H1 (cell line): ENCODE data around the gene GSDMA.

Experiments
- ASH2L ChIP-seq: fragments of 200-600, 300-600 bp; sonication (generic); IDR thresholded peaks from one replicate; pipeline ENCODE4 v1.7.1; 2017; ENCODE audit warnings: low read length
- EP300 ChIP-seq, 2 experiments: IDR thresholded peaks; 1 replicate in 1 of 2; 2 replicates in 1 of 2; pipeline ENCODE4 v1.6.1; 2011 to 2012; ENCODE audit warnings: low read depth in 2 of 2, low read length in 2 of 2, mild to moderate bottlenecking in 2 of 2, borderline replicate concordance in 1 of 2, inconsistent platforms in 1 of 2, moderate library complexity in 1 of 2
- EZH2 ChIP-seq: fragments of 200-600 bp; sonication (generic); IDR thresholded peaks from 2 replicates; pipeline ENCODE4 v1.7.1; 2012; ENCODE audit warnings: low read depth, mild to moderate bottlenecking, moderate library complexity, low read length, inconsistent platforms; ENCODE audit not compliant: severe bottlenecking
- JUN ChIP-seq: IDR thresholded peaks from 2 replicates; pipeline ENCODE4 v1.6.1; 2011; ENCODE audit warnings: low read depth, mild to moderate bottlenecking, improper control_type of control experiment, low read length
- POLR2A ChIP-seq, 2 experiments: IDR thresholded peaks; 1 replicate in 1 of 2; 2 replicates in 1 of 2; pipeline ENCODE4 v1.6.1; 2011; ENCODE audit warnings: low read depth in 2 of 2, low read length in 2 of 2, mild to moderate bottlenecking in 2 of 2; ENCODE audit errors: control extremely low read depth in 1 of 2
- RAD21 ChIP-seq, 2 experiments: IDR thresholded peaks in 1 of 2; conservative IDR thresholded peaks in 1 of 2; 2 replicates each; pipeline ENCODE4 v1.6.1; 2011; ENCODE audit warnings: low read depth in 2 of 2, low read length in 2 of 2, improper control_type of control experiment in 1 of 2, inconsistent platforms in 1 of 2, mild to moderate bottlenecking in 1 of 2, moderate library complexity in 1 of 2
- TAF1 ChIP-seq: IDR thresholded peaks from 2 replicates; pipeline ENCODE4 v1.6.1; 2011; ENCODE audit warnings: mild to moderate bottlenecking, low read depth, low read length
- TF ChIP-seq, protein P1 (sequence below), 3 experiments: IDR thresholded peaks; 1 replicate in 2 of 3; 2 replicates in 1 of 3; pipeline versions ENCODE4 v1.5.1 to v1.6.1; 2011; ENCODE audit warnings: low read length in 3 of 3, mild to moderate bottlenecking in 3 of 3, inconsistent platforms in 2 of 3, low read depth in 1 of 3, moderate library complexity in 1 of 3; ENCODE audit not compliant: insufficient read depth in 1 of 3; ENCODE audit errors: control extremely low read depth in 1 of 3
- TF ChIP-seq, protein P2 (sequence below): IDR thresholded peaks from 2 replicates; pipeline ENCODE4 v1.6.1; 2012; ENCODE audit warnings: inconsistent platforms

- TF ChIP-seq, protein P1, sequence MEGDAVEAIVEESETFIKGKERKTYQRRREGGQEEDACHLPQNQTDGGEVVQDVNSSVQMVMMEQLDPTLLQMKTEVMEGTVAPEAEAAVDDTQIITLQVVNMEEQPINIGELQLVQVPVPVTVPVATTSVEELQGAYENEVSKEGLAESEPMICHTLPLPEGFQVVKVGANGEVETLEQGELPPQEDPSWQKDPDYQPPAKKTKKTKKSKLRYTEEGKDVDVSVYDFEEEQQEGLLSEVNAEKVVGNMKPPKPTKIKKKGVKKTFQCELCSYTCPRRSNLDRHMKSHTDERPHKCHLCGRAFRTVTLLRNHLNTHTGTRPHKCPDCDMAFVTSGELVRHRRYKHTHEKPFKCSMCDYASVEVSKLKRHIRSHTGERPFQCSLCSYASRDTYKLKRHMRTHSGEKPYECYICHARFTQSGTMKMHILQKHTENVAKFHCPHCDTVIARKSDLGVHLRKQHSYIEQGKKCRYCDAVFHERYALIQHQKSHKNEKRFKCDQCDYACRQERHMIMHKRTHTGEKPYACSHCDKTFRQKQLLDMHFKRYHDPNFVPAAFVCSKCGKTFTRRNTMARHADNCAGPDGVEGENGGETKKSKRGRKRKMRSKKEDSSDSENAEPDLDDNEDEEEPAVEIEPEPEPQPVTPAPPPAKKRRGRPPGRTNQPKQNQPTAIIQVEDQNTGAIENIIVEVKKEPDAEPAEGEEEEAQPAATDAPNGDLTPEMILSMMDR (IDR thresholded peaks at IDR 0.05; ENCODE audit: control extremely low read depth in 1 of 3, insufficient read depth in 1 of 3, low read depth in 1 of 3, low read length in 3 of 3): no peak
- TF ChIP-seq EZH2: no peak
- no peak for TF ChIP-seq ASH2L
- TF ChIP-seq, protein P2, sequence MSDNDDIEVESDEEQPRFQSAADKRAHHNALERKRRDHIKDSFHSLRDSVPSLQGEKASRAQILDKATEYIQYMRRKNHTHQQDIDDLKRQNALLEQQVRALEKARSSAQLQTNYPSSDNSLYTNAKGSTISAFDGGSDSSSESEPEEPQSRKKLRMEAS: no peak
- no peak for TF ChIP-seq RAD21 (IDR thresholded peaks at IDR 0.05 in 1 of 2, conservative IDR thresholded peaks at IDR 0.05 in 1 of 2; ENCODE audit: low read depth in 2 of 2, low read length in 2 of 2)
- TF ChIP-seq TAF1: no peak
- TF ChIP-seq POLR2A (IDR thresholded peaks at IDR 0.05; ENCODE audit: control extremely low read depth in 1 of 2, low read depth in 2 of 2, low read length in 2 of 2): no peak
- no peak for TF ChIP-seq EP300 (IDR thresholded peaks at IDR 0.05; ENCODE audit: borderline replicate concordance in 1 of 2, low read depth in 2 of 2, low read length in 2 of 2)
- no peak for TF ChIP-seq JUN
Measured at GRCh38 chr17:39934324-39934723, 28.5 kb upstream of the GSDMA start.
